Right cardiac atrium (tissue), 5 donors: ENCODE data around the gene ANKRD12. TPM values are rescaled to one million over a fixed set of nuclear protein-coding genes. Genes with fewer than 3 reads are reported as not detected.

Experiments used
- ATAC-seq, 2 donors: fragments of 200-7000 bp; cut with Tn5 transposase; one replicate each; pipeline versions ENCODE4 v1.8.0 to v1.9.1; 2020; ENCODE audit warnings: moderate library complexity in 2 of 2, mild to moderate bottlenecking in 1 of 2
- DNase-seq, 3 donors: peaks; one replicate each; pipeline ENCODE4 v3.0.0-alpha.2; 2020
- H3K27ac ChIP-seq: one replicate; pipeline ENCODE4 v1.5.1; 2013; ENCODE audit warnings: mild to moderate bottlenecking, low read length, control low read depth, moderate library complexity
- H3K27me3 ChIP-seq: one replicate; pipeline ENCODE4 v1.6.1; 2013; ENCODE audit not compliant: control insufficient read depth, insufficient read depth
- H3K4me1 ChIP-seq: one replicate; pipeline ENCODE4 v1.6.1; 2013; ENCODE audit warnings: low read length; ENCODE audit not compliant: control insufficient read depth, insufficient read depth
- H3K4me3 ChIP-seq: one replicate; pipeline ENCODE4 v1.5.1; 2013; ENCODE audit warnings: low read length, control low read depth
- H3K9me3 ChIP-seq: one replicate; pipeline ENCODE4 v1.6.1; 2013; ENCODE audit warnings: low read length; ENCODE audit not compliant: control insufficient read depth
- WGBS: extraction: QIAGEN DNeasy Blood & Tissue Kit; methylation state at CpG from one replicate; pipeline ENCODE4 v1.1.7; 2013; 5-methylcytosine and 5-hydroxymethylcytosine counted together
- intact Hi-C, 4 donors: fragments of 100-400 bp; cut with DNase I; formaldehyde crosslinking; loops; one replicate each; pipeline versions ENCODE4 v1.11.0 to v1.14.0; 2022 to 2023
- polyA plus RNA-seq: library from polyadenylated mRNA; stranded (reverse); fragments of 200-250 nt; gene quantifications from one replicate; pipeline ENCODE4 v1.2.3, GENCODE V29; 2013
- total RNA-seq, 4 donors: library from RNA; stranded (reverse); fragmentation: NEBNext Ultra II Directional; extraction: Animal tissue kit (Norgen Biotek cat#: 25700); gene quantifications; one replicate each; pipeline ENCODE4 v1.2.1, GENCODE V29; 2021
- donor health status: healthy with polysubstance abuse.
- donor health status: DM: no; HTN: yes; CAD: no.
- donor health status: DM: no; HTN: no; CAD: no.
- donor health status: DM: no; HTN: yes; CAD: no; lungs with severe emphysema.
- donor health status: DM: yes; HTN: yes; CAD: no.

The ANKRD12 gene
- total and polyA plus RNA-seq, 5 donors, result 7.3 to 59.6 (median 50.3) TPM

DNA sequence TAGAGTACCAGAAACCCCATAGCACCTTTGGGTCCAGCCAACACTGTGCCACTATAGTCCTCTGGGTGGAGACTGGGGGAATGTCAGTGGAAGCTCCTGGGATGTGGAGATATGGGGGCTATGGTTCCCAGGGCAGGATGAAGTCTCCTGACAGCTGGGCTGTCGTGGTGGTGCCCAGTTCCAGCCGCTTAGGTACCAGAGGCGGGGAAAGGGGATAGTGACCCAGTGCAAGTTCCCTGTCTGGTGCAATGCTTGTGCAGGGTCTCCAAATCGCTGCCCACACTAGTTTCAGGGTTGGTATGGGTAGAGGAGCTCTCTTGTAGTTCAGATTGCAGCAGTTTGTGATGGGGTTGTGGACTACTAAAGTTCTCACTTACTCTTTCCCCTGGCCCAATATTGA is 97.9 kb downstream of the ANKRD12 start:
- WGBS, result 95% methylated on average over 4 of the region's 4 CpGs

DNA sequence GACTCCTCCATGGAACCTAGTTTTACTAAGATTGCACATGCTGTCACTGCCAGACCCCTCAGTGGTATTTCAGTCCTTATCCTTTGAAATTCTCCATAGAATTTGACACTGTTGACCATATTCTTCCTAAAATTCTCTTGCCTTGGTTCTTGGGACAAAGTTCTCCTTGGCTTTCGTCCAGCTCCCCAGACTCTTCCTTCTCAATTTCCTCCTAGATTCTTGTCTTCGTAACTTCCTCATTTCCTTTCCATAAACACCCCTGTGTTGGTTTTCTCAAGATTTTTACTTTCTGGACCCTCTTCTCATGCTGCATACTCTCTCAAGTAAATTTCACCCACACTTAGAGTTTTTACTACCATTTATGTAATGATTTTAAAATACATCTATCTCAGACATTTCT is 101.4 kb downstream of the ANKRD12 start:
- H3K27ac ChIP-seq, result no peak overlapping the region
- no peak overlapping the region for H3K4me3 ChIP-seq
- no peak for ATAC-seq
- no peak for DNase-seq
- H3K4me1 ChIP-seq, result no peaks in the 10 kb centered on the region
- WGBS, result 70% methylated on average over 2 of the region's 2 CpGs
- intact Hi-C loops, result no loop called here
- H3K9me3 ChIP-seq, result no peaks in the 10 kb centered on the region
- H3K27me3 ChIP-seq, result no peaks in the 10 kb centered on the region

More for the DNA sequence above, 97.9 kb downstream of the ANKRD12 start:
- peaks cover 2% of the 10 kb centered on the region for H3K9me3 ChIP-seq
- H3K27me3 ChIP-seq, result no peaks in the 10 kb centered on the region
- H3K4me1 ChIP-seq, result no peaks in the 10 kb centered on the region
- ATAC-seq (no peak), DNase-seq (no peak)
- intact Hi-C loops, result no loop called here
- H3K27ac ChIP-seq, result no peak overlapping the region
- no peak overlapping the region for H3K4me3 ChIP-seq

DNA sequence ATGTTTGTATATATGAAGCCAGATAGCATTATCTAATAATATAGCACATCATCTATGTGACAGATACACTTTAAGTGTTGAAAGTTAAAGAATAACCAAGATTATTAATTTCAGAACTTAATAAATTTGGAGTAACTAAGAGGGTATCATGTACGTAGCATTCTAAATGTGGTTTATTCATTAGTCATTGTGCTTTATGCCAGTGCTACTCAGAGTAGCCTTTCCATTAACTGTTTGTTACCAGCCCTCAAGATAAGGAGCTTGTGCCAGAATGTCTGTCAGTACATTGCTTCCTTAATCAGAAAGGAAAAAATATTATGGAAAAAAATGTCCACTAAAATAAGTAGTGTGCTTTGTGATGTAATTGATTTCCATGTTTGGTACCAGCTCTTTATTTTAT is 103.1 kb downstream of the ANKRD12 start:
- Histone ChIP-seq H3K27me3 (no peaks in the 10 kb centered on the region), H3K9me3 (no peaks in the 10 kb centered on the region), H3K4me3 (no peak overlapping the region), H3K4me1 (no peaks in the 10 kb centered on the region), H3K27ac (no peak overlapping the region)
- intact Hi-C loops, result no loop called here
- 40% methylated on average over 1 of the region's 1 CpG for WGBS
- no peak for DNase-seq
- no peak for ATAC-seq

DNA sequence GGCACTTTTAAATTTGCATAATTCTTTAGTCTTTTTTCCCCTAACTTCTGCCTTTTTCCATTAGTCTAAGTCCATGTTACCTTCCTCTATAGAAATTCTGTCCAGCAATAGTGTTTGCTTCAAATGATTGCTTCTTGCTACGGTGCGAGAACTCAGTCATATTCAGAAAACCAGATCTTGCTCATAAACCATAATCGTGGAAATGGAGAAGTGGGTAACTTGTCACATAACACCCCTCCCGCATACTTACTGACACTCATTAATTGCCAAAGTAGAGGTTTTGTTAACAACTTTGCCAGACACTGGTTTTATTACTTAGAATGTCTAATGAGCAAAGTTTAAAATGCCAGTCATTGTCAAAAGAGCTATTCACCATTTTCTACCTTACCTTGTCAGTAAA is 103.7 kb downstream of the ANKRD12 start:
- no peaks in the 10 kb centered on the region for H3K4me1 ChIP-seq
- WGBS, result 78% methylated on average over 4 of the region's 4 CpGs
- H3K4me3 ChIP-seq, result no peak overlapping the region
- no peaks in the 10 kb centered on the region for H3K9me3 ChIP-seq
- H3K27ac ChIP-seq, result no peak overlapping the region
- intact Hi-C loops, result no loop called here
- DNase-seq (no peak), ATAC-seq (no peak)
- no peaks in the 10 kb centered on the region for H3K27me3 ChIP-seq

DNA sequence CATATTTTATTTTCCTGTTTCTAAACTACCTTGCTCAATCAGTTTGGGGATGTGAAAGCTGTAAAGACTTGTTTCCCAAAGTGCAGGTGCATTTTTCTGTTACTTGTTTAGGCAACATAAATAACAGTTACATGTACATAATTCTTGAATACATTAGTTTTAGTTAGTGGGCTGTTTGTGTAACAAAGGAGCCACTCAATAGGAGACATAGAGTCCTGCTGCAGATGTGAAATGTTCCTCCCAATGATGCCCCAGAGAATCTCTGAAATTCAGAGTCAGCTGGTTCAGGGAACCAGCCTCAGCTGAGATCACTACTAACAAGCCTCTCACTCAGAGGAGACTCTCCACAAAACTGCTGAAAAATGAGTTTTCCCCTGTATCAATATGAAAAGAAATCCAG is 106.4 kb downstream of the ANKRD12 start:
- no peaks in the 10 kb centered on the region for H3K9me3 ChIP-seq
- DNase-seq (no peak), ATAC-seq (no peak)
- intact Hi-C loops, result no loop called here
- H3K27me3 ChIP-seq, result no peaks in the 10 kb centered on the region
- H3K4me3 ChIP-seq, result no peak overlapping the region
- no peak overlapping the region for H3K27ac ChIP-seq
- no peaks in the 10 kb centered on the region for H3K4me1 ChIP-seq

DNA sequence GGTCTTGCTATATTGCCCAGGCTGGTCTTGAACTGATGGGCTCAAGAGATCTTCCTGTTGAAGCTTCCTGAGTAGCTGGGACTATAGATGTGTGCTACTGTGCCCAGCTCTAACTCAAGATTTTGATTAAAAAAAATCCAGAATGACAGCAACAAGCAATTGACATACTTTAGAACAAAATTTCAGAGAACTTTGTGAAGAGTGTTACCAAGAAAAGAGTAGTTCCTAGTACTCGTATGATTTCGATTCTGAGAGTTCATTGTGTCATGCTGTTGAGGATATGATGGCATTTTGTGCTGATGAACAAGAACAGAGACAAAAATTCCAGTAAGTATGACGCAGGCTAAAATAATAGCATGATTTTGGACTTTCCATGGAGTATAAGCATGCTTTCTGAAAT is 107.8 kb downstream of the ANKRD12 start:
- Histone ChIP-seq H3K27me3 (no peaks in the 10 kb centered on the region), H3K4me3 (no peak overlapping the region), H3K4me1 (no peaks in the 10 kb centered on the region), H3K9me3 (no peaks in the 10 kb centered on the region), H3K27ac (no peak overlapping the region)
- ATAC-seq (no peak), DNase-seq (no peak)
- intact Hi-C loops, result no loop called here
- WGBS, result 91% methylated on average over 3 of the region's 3 CpGs

DNA sequence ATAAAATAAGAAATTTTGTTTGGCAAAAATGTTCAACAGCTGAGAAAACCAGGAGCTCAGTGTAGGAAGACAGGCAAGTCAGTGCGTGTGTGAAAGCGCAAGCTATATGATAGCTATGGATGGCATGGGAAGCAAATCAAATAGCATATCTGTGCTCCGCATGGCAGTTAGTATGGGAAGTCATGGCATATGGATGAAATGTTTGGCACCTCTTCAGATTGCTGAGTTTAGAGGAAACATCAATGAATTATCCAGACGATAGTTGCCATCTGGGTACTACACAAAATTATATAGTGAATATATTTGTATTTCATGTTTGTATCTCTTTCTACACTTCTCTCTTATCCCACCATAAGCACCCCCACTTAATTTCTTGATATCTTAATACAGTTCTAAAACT is 112.1 kb downstream of the ANKRD12 start:
- no peak for ATAC-seq
- intact Hi-C loops, result no loop called here

DNA sequence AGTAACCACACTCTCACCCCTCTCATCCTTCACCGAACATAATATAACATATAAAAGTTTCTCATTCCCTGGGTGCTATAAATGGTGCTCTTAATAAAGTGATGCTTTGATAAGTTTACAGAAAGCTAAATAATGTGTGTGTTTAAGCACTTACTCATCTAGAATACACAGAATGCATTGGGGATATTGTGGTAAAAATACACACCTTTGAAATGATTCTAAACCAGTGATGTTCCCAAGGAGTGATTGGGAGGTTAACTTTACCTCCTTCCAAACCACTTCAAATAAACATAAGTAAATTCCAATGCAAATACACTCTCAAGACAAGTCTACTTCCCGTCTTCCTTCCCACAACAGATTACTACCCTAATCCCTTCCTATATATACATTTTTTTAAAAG is 112.7 kb downstream of the ANKRD12 start:
- no peaks in the 10 kb centered on the region for H3K27me3 ChIP-seq

More for the DNA sequence above, 112.1 kb downstream of the ANKRD12 start:
- Histone ChIP-seq H3K4me3 (no peak overlapping the region), H3K4me1 (no peaks in the 10 kb centered on the region), H3K27ac (no peak overlapping the region), H3K9me3 (no peaks in the 10 kb centered on the region), H3K27me3 (no peaks in the 10 kb centered on the region)
- no peak for DNase-seq
- WGBS, result over 99% methylated on average over 4 of the region's 4 CpGs

DNA sequence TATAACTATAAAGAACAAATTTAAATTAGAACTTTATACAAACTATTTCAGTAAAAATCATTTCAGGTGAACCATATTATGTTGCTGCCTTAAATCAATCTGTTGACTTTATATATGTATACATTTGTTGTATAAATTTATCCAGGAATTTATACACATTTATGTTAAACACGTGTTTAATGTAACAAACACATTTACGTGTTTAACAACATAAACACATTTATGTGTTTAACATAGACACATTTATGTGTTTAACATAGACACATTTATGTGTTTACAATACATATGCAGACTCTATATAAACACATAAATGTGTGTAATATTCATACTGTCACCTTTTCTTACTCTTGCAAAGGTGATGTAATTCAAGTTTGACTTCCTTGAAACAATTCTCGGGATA is 122.6 kb downstream of the ANKRD12 start:
- H3K4me1 ChIP-seq, result peaks cover 2% of the 10 kb centered on the region
- no peak overlapping the region for H3K27ac ChIP-seq
- intact Hi-C loops, result no loop called here
- no peak for DNase-seq
- no peak for ATAC-seq
- WGBS, result 93% methylated on average over 3 of the region's 3 CpGs
- no peaks in the 10 kb centered on the region for H3K27me3 ChIP-seq
- H3K4me3 ChIP-seq, result no peak overlapping the region
- no peaks in the 10 kb centered on the region for H3K9me3 ChIP-seq

More for the DNA sequence above, 112.7 kb downstream of the ANKRD12 start:
- H3K9me3 ChIP-seq, result no peaks in the 10 kb centered on the region
- 93% methylated on average over 2 of the region's 2 CpGs for WGBS
- no peak overlapping the region for H3K27ac ChIP-seq
- no peaks in the 10 kb centered on the region for H3K4me1 ChIP-seq
- DNase-seq (no peak), ATAC-seq (no peak)
- no peak overlapping the region for H3K4me3 ChIP-seq
- intact Hi-C loops, result no loop called here

DNA sequence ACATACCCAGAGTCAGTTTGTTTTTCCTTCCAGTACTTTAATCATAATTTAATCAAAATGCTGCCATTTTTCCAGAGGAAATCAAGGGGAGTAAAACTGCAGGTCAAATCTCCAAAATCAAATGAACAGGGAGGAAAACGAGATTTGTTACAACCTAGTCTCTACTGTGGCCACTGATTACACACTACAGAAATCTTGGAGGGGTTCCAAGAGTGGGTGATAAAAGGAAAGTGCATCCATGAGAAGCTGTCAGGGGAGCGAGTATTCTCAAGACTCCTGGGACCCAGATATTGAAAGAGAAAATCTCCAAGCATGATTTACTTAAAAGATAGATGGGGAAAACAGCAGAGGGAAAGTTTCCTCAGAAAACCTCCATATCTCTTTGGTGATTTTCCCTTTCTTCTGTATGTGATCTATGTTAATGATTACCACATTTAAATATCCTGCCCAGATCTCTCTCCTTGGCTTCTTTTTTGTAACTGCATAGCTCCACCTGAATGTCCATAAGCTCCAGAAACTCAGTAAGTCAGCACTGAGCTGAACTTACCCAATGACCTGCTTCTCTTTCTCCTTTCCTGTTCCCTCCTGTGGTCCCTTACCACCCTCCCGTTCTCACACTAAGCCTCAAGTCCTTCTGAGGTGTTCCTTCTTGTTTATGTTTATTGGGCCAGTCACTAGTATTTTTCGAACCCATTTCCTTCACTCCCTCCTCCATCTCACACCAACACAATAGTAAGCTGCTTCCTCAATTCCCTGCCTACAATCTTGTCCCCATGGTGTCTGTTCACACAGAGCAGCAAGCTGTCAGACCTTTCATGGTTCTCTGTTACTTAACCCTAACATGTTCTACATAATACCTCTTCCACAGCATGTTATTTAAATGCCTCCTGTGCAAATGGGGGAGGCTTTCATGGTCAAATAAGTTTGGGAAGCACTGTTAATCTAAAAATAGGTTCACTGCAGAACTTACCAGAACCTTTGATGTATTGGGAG is 124.1 kb downstream of the ANKRD12 start:
- intact Hi-C loops, result no loop called here
- Histone ChIP-seq H3K4me3 (no peak overlapping the region), H3K27me3 (no peaks in the 10 kb centered on the region), H3K27ac (no peak overlapping the region), H3K9me3 (no peaks in the 10 kb centered on the region), H3K4me1 (peaks cover 2% of the 10 kb centered on the region)
- no peak for DNase-seq
- WGBS, result 61% methylated on average over 4 of the region's 4 CpGs
- no peak for ATAC-seq

DNA sequence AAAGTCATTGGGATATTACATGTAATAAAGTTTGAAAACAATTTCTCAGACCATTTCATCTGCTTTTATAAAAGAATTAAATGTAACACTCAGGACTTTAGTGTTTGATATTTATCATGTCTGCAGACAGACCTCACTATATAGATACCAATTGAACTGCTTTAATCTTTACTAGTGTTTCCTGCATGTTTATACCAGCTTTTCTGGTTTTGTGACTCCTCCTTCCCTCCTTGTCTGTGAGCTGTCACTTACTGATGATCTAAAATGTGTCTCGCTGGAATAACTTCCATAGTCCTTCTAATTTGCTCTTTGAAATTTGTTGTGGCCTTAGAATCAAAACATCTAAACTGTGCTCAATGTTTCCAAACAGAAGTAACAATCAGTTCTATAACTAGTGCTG is 126.7 kb downstream of the ANKRD12 start:
- ATAC-seq (no peak), DNase-seq (no peak)
- Histone ChIP-seq H3K4me1 (peaks cover 2% of the 10 kb centered on the region), H3K27me3 (no peaks in the 10 kb centered on the region), H3K27ac (no peak overlapping the region), H3K4me3 (no peak overlapping the region), H3K9me3 (no peaks in the 10 kb centered on the region)
- WGBS, result 100% methylated on average over 1 of the region's 1 CpG
- intact Hi-C loops, result no loop called here
